GM23248 (cell line): ENCODE measurements around the gene GLMP. TPM values are rescaled to one million over a fixed set of nuclear protein-coding genes. Genes with fewer than 3 reads are reported as not detected.

Experiments
- DNase-seq: peaks from one replicate; pipeline ENCODE4 v3.0.0-alpha.2; 2015
- H2AFZ ChIP-seq: fragments of 200-600 bp; sonication (generic); 2 replicates; pipeline ENCODE4 v1.6.1; 2016; ENCODE audit warnings: antibody characterized with exemption
- H3F3A ChIP-seq: fragments of 200-600 bp; sonication (generic); 2 replicates; pipeline ENCODE4 v1.6.1; 2016; ENCODE audit warnings: mild to moderate bottlenecking, antibody characterized with exemption, mixed run types; ENCODE audit not compliant: insufficient read depth
- H3K27ac ChIP-seq: fragments of 200-600 bp; sonication (generic); 2 replicates; pipeline ENCODE4 v1.5.1; 2016; ENCODE audit warnings: mild to moderate bottlenecking
- H3K27me3 ChIP-seq: fragments of 200-600 bp; sonication (generic); replicated peaks from 2 replicates; pipeline ENCODE4 v1.6.1; 2016; ENCODE audit warnings: mild to moderate bottlenecking; ENCODE audit not compliant: insufficient read depth
- H3K36me3 ChIP-seq: fragments of 200-600 bp; sonication (generic); 2 replicates; pipeline ENCODE4 v1.6.1; 2016; ENCODE audit warnings: low read depth, mild to moderate bottlenecking
- H3K4me1 ChIP-seq: fragments of 200-600 bp; sonication (generic); 2 replicates; pipeline ENCODE4 v1.6.1; 2016; ENCODE audit warnings: mild to moderate bottlenecking; ENCODE audit not compliant: insufficient read depth
- H3K4me2 ChIP-seq: fragments of 200-600 bp; sonication (generic); one replicate; pipeline ENCODE4 v1.6.1; 2016; ENCODE audit warnings: mild to moderate bottlenecking; ENCODE audit not compliant: unreplicated experiment
- H3K4me3 ChIP-seq: fragments of 200-600 bp; sonication (generic); 2 replicates; pipeline ENCODE4 v1.5.1; 2016; ENCODE audit warnings: mild to moderate bottlenecking
- H3K79me2 ChIP-seq: fragments of 200-600 bp; sonication (generic); 2 replicates; pipeline ENCODE4 v1.6.1; 2016; ENCODE audit warnings: mild to moderate bottlenecking; ENCODE audit not compliant: insufficient read depth
- H3K9ac ChIP-seq: fragments of 200-600 bp; sonication (generic); 2 replicates; pipeline ENCODE4 v1.6.1; 2016; ENCODE audit warnings: mild to moderate bottlenecking
- H3K9me2 ChIP-seq: fragments of 200-600 bp; sonication (generic); 2 replicates; pipeline ENCODE4 v1.6.1; 2016; ENCODE audit warnings: mixed run types, mild to moderate bottlenecking, moderate library complexity; ENCODE audit not compliant: insufficient read depth
- H3K9me3 ChIP-seq: fragments of 200-600 bp; sonication (generic); one replicate; pipeline ENCODE4 v1.6.1; 2017; ENCODE audit warnings: low read depth
- H4K20me1 ChIP-seq: fragments of 200-600 bp; sonication (generic); 2 replicates; pipeline ENCODE4 v1.6.0; 2016; ENCODE audit not compliant: insufficient read depth
- EZH2 ChIP-seq: fragments of 200-600 bp; sonication (generic); IDR thresholded peaks from 2 replicates; pipeline ENCODE4 v1.6.1; 2018; ENCODE audit warnings: antibody characterized with exemption, mild to moderate bottlenecking; ENCODE audit not compliant: insufficient read depth, poor library complexity, severe bottlenecking
- EZH2phosphoT487 ChIP-seq: fragments of 200-600 bp; sonication (generic); IDR thresholded peaks from 2 replicates; pipeline ENCODE4 v1.6.1; 2018; ENCODE audit warnings: antibody characterized with exemption, moderate library complexity, mild to moderate bottlenecking, low read depth; ENCODE audit not compliant: insufficient read depth
- WGBS, 2 experiments: methylation state at CpG; one replicate each; pipeline ENCODE4 v1.1.6; 2015 to 2017; ENCODE audit warnings: low lambda C conversion rate in 2 of 2, low coverage in 1 of 2; ENCODE audit errors: missing lambda C conversion rate in 2 of 2; 5-methylcytosine and 5-hydroxymethylcytosine counted together
- in situ Hi-C: fragments of 300-500 bp; cut with MboI; formaldehyde crosslinking; loops from 2 replicates; pipeline ENCODE4 v1.15.0; 2020
- polyA plus RNA-seq: library from polyadenylated mRNA; unstranded; fragments of >200 nt; fragmentation: Nextera tagmentation; extraction: Ambion mirVana; gene quantifications from 2 replicates; pipeline ENCODE4 v1.2.1, GENCODE V29; 2016
- total RNA-seq: library from RNA; depleted of rRNA; stranded (reverse); fragments of >200 nt; shearing (Covaris generic); gene quantifications from 2 replicates; pipeline ENCODE4 v1.2.3, GENCODE V29; 2014

The GLMP gene
- total and polyA plus RNA-seq, 2 experiments from 2014 or later: 63.8 to 89.7 TPM

GRCh38 chr1:156263288-156263655 is 32.2 kb downstream of the GLMP start:
- 0 out of 2 replicates have a peak overlapping the region, but pooled peaks have one; percentile 5 for H3K9ac ChIP-seq
- H3K9me2 ChIP-seq: no peaks in the 10 kb centered on the region
- H3K4me2 ChIP-seq: peak overlapping the region; percentile 29
- peaks cover 7% of the 10 kb centered on the region; the same call in 1 of the 2 replicates for H3K79me2 ChIP-seq
- H3K4me3 ChIP-seq: no peak overlapping the region
- H3K36me3 ChIP-seq: peaks cover 49% of the 10 kb centered on the region
- peak overlapping the region; percentile 86 for H3K27ac ChIP-seq
- no peak overlapping the region for H2AFZ ChIP-seq
- no peak for TF ChIP-seq EZH2phosphoT487
- no peak for TF ChIP-seq EZH2
- in situ Hi-C loops: no loop called here
- peaks cover 18% of the 10 kb centered on the region for H3K4me1 ChIP-seq
- no peak for DNase-seq
- no peaks in the 10 kb centered on the region for H3K27me3 ChIP-seq
- H3F3A ChIP-seq: peaks cover 44% of the 10 kb centered on the region
- WGBS, 2 experiments: 93 to 96% methylated on average over 9 of the region's 9 CpGs
- no peaks in the 10 kb centered on the region for H4K20me1 ChIP-seq
- no peaks in the 10 kb centered on the region for H3K9me3 ChIP-seq

GRCh38 chr1:156262461-156263287 is 32.8 kb downstream of the GLMP start:
- in situ Hi-C loops: no loop called here
- peaks cover 7% of the 10 kb centered on the region; the same call in 1 of the 2 replicates for H3K79me2 ChIP-seq
- peaks cover 44% of the 10 kb centered on the region for H3F3A ChIP-seq
- TF ChIP-seq EZH2phosphoT487 (no peak), EZH2 (no peak)
- 27 to 41% methylated on average over 9 of the region's 9 CpGs for WGBS, 2 experiments
- no peak overlapping the region for H3K9ac ChIP-seq
- peaks cover 50% of the 10 kb centered on the region for H3K36me3 ChIP-seq
- no peaks in the 10 kb centered on the region for H3K9me2 ChIP-seq
- peak overlapping the region; percentile 9; the same call in 1 of the 2 replicates for H3K4me3 ChIP-seq
- no peak overlapping the region for H2AFZ ChIP-seq
- peak overlapping the region; percentile 86 for H3K27ac ChIP-seq
- H3K9me3 ChIP-seq: no peaks in the 10 kb centered on the region
- H4K20me1 ChIP-seq: no peaks in the 10 kb centered on the region
- H3K4me1 ChIP-seq: peaks cover 18% of the 10 kb centered on the region
- H3K27me3 ChIP-seq: no peaks in the 10 kb centered on the region
- H3K4me2 ChIP-seq: peak overlapping the region; percentile 29
- DNase-seq: peak; percentile 93

GRCh38 chr1:156260896-156261295 is 34.6 kb downstream of the GLMP start:
- Histone ChIP-seq H3K27ac (no peak overlapping the region), H3K36me3 (peaks cover 46% of the 10 kb centered on the region), H3K9me2 (no peaks in the 10 kb centered on the region), H3K4me1 (peaks cover 18% of the 10 kb centered on the region), H3K4me2 (no peak overlapping the region), H3K79me2 (peaks cover 7% of the 10 kb centered on the region; the same call in 1 of the 2 replicates), H3K9me3 (no peaks in the 10 kb centered on the region), H3F3A (peaks cover 39% of the 10 kb centered on the region), H3K9ac (no peak overlapping the region), H3K27me3 (no peaks in the 10 kb centered on the region), H2AFZ (no peak overlapping the region), H3K4me3 (no peak overlapping the region), H4K20me1 (no peaks in the 10 kb centered on the region)
- WGBS, 2 experiments: 97 to 100% methylated on average over 2 of the region's 2 CpGs
- TF ChIP-seq EZH2: no peak
- TF ChIP-seq EZH2phosphoT487: no peak
- no peak for DNase-seq
- in situ Hi-C loops: no loop called here

GRCh38 chr1:156259805-156260204 is 35.7 kb downstream of the GLMP start:
- Histone ChIP-seq H3K9me3 (no peaks in the 10 kb centered on the region), H3K36me3 (peaks cover 46% of the 10 kb centered on the region), H3K9me2 (no peaks in the 10 kb centered on the region), H3F3A (peaks cover 30% of the 10 kb centered on the region), H3K27ac (no peak overlapping the region), H3K9ac (no peak overlapping the region), H4K20me1 (no peaks in the 10 kb centered on the region), H3K79me2 (peaks cover 7% of the 10 kb centered on the region; the same call in 1 of the 2 replicates), H3K4me2 (no peak overlapping the region), H3K27me3 (no peaks in the 10 kb centered on the region), H3K4me1 (peaks cover 18% of the 10 kb centered on the region), H2AFZ (no peak overlapping the region), H3K4me3 (no peak overlapping the region)
- DNase-seq: no peak
- in situ Hi-C loops: no loop called here
- 82 to 91% methylated on average over 3 of the region's 3 CpGs for WGBS, 2 experiments
- TF ChIP-seq EZH2 (no peak), EZH2phosphoT487 (no peak)
